OCI-LY7 (cell line): Measurements from ENCODE around the gene ISM2. TPM values are rescaled to one million over a fixed set of nuclear protein-coding genes. Genes with fewer than 3 reads are reported as not detected.

Experiments
- BruUV-seq: library from RNA; stranded (reverse); fragments of 400-500 nt; replicated peaks from 2 replicates; lab custom pipeline; 2021; lab: Mats Ljungman, UMichigan
- CTCF ChIA-PET: fragments of 300-600 bp; sonication (Branson Sonifier 250); formaldehyde crosslinking; loops from one replicate; lab custom pipeline; 2022; ENCODE audit warnings: antibody characterized with exemption; ENCODE audit not compliant: unreplicated experiment; lab: Charles Lee
- POLR2A ChIA-PET: fragments of 300-600 bp; sonication (Branson Sonifier 250); formaldehyde crosslinking; loops from one replicate; lab custom pipeline; 2022; ENCODE audit warnings: antibody characterized with exemption; lab: Charles Lee
- DNase-seq: peaks from one replicate; pipeline ENCODE4 v3.0.0-alpha.2; 2015; ENCODE audit warnings: low spot score
- H2AFZ ChIP-seq: fragments of 200-600 bp; sonication (generic), shearing (Covaris generic); 2 replicates; pipeline ENCODE4 v1.6.1; 2014; ENCODE audit warnings: mild to moderate bottlenecking, antibody characterized with exemption, low read length, moderate library complexity
- H3K27ac ChIP-seq: fragments of 200-600 bp; sonication (generic); 2 replicates; pipeline ENCODE4 v1.5.1; 2014; ENCODE audit warnings: mixed run types, low read depth, mild to moderate bottlenecking, moderate library complexity, low read length, inconsistent platforms; ENCODE audit not compliant: poor library complexity, severe bottlenecking
- H3K36me3 ChIP-seq: fragments of 200-600 bp; sonication (generic); 2 replicates; pipeline ENCODE4 v1.6.1; 2014; ENCODE audit warnings: mild to moderate bottlenecking, antibody characterized with exemption, low read length, moderate library complexity, mixed read lengths; ENCODE audit not compliant: insufficient read depth
- H3K4me1 ChIP-seq: fragments of 200-600 bp; sonication (generic); 2 replicates; pipeline ENCODE4 v1.5.1; 2014; ENCODE audit warnings: mild to moderate bottlenecking, low read length; ENCODE audit not compliant: insufficient read depth, poor library complexity, severe bottlenecking
- H3K4me2 ChIP-seq: fragments of 200-600 bp; sonication (generic); 2 replicates; pipeline ENCODE4 v1.6.1; 2014; ENCODE audit warnings: mild to moderate bottlenecking, low read length
- H3K4me3 ChIP-seq: fragments of 200-600 bp; sonication (generic); 2 replicates; pipeline ENCODE4 v1.5.1; 2014; ENCODE audit warnings: mild to moderate bottlenecking, low read depth, low read length; ENCODE audit not compliant: poor library complexity, severe bottlenecking
- H3K79me2 ChIP-seq: fragments of 200-600 bp; sonication (generic); 2 replicates; pipeline ENCODE4 v1.6.1; 2016; ENCODE audit warnings: low read depth, mild to moderate bottlenecking, low read length, moderate library complexity, mixed read lengths; ENCODE audit not compliant: insufficient read depth
- H3K9me2 ChIP-seq: fragments of 200-600 bp; sonication (generic); 2 replicates; pipeline ENCODE4 v1.6.1; 2016; ENCODE audit warnings: mild to moderate bottlenecking, low read length, mixed read lengths; ENCODE audit not compliant: insufficient read depth
- H3K9me3 ChIP-seq: fragments of 200-600 bp; sonication (generic); 2 replicates; pipeline ENCODE4 v1.6.1; 2014; ENCODE audit warnings: mild to moderate bottlenecking, mixed run types, low read length, mixed read lengths
- H4K20me1 ChIP-seq: fragments of 200-600 bp; sonication (generic); 2 replicates; pipeline ENCODE4 v1.6.1; 2014; ENCODE audit warnings: mild to moderate bottlenecking, antibody characterized with exemption, low read length, moderate library complexity, mixed read lengths; ENCODE audit not compliant: insufficient read depth
- EZH2phosphoT487 ChIP-seq: fragments of 200-600 bp; sonication (generic); IDR thresholded peaks from 2 replicates; pipeline ENCODE4 v1.6.1; 2018; ENCODE audit warnings: low read depth, borderline replicate concordance, mild to moderate bottlenecking, mixed run types, antibody characterized with exemption, low read length, moderate library complexity, mixed read lengths
- intact Hi-C: fragments of 100-400 bp; cut with micrococcal nuclease; formaldehyde crosslinking; loops from one replicate; pipeline ENCODE4 v1.10.0; 2022; ENCODE audit not compliant: unreplicated experiment
- total RNA-seq, 2 experiments: library from RNA; depleted of rRNA in 1 of 2; stranded (reverse); fragments of >200 nt in 1 of 2; shearing (Covaris generic) in 1 of 2; gene quantifications; 2 replicates each; pipeline ENCODE4 v1.2.3, GENCODE V29; 2014 to 2022
- TF ChIP-seq, protein P1 (sequence below): fragments of 200-600 bp; sonication (generic); conservative IDR thresholded peaks from 2 replicates; pipeline ENCODE4 v1.5.1; 2014; ENCODE audit warnings: mild to moderate bottlenecking, antibody characterized with exemption, low read length, moderate library complexity, mixed read lengths

ISM2 gene
- total RNA-seq, 2 experiments from 2014 or later, result not detected

- TF ChIP-seq, protein P1, sequence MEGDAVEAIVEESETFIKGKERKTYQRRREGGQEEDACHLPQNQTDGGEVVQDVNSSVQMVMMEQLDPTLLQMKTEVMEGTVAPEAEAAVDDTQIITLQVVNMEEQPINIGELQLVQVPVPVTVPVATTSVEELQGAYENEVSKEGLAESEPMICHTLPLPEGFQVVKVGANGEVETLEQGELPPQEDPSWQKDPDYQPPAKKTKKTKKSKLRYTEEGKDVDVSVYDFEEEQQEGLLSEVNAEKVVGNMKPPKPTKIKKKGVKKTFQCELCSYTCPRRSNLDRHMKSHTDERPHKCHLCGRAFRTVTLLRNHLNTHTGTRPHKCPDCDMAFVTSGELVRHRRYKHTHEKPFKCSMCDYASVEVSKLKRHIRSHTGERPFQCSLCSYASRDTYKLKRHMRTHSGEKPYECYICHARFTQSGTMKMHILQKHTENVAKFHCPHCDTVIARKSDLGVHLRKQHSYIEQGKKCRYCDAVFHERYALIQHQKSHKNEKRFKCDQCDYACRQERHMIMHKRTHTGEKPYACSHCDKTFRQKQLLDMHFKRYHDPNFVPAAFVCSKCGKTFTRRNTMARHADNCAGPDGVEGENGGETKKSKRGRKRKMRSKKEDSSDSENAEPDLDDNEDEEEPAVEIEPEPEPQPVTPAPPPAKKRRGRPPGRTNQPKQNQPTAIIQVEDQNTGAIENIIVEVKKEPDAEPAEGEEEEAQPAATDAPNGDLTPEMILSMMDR, result no peak
- TF ChIP-seq EZH2phosphoT487, result no peak
- H2AFZ ChIP-seq, result no peak overlapping the region
- no peaks in the 10 kb centered on the region for H4K20me1 ChIP-seq
- H3K36me3 ChIP-seq, result peaks cover 59% of the 10 kb centered on the region
- H3K4me1 ChIP-seq, result no peaks in the 10 kb centered on the region
- DNase-seq, result no peak
- H3K9me3 ChIP-seq, result no peaks in the 10 kb centered on the region
- H3K27ac ChIP-seq, result no peak overlapping the region
- POLR2A ChIA-PET, result interaction anchor here (0.6 kb wide), 1 partner anchor 9 kb away, joined by 3 read pairs; no protein-coding TSS in a partner anchor
- CTCF ChIA-PET, result no interaction called here
- no peaks in the 10 kb centered on the region for H3K79me2 ChIP-seq
- no TSS peak for BruUV-seq
- intact Hi-C loops, result no loop called here
- no peak overlapping the region for H3K4me2 ChIP-seq
- no peaks in the 10 kb centered on the region for H3K9me2 ChIP-seq
- H3K4me3 ChIP-seq, result no peak overlapping the region
These were observed 9.6 kb upstream of the ISM2 start for GRCh38 chr14:77508249-77508648.

DNA sequence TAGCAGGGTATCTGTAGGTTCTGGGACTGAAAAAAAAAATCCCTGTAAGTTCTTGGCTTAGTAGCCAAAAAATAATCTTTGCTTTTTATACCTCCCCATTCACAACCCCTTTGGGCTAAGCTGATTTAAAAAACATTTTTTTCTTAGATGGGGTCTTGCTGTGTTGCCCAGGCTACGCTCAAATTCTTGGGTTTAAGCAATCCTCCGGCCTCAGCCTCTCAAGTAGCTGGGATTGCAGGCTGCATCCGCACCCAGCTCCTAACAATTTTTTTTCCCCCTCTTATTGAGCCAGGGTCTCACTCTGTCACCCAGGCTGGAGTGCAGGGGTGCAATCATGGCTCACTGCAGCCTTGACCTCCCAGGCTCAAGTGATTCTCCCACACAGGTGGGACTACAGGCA is 9.1 kb upstream of the ISM2 start:
- DNase-seq, result no peak

DNA sequence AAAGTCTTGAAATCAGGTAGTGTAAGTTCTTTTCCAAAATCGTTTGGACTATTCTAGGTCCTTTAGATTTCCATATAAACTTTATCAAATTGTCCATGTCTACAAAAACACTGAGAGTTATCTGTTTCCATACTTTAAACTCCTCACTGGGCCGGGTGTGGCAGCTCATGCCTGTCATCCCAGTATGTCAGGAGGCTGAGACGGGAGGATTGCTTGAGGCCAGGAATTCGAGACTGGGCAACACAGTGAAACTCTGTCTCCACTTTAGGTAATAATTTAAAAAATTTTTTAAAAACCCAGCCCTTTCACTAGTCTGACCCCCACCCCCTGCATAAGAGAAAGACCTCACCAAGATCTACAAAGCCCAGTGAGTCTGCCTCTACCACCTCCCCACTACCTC is 6.4 kb upstream of the ISM2 start:
- H3K4me1 ChIP-seq, result no peaks in the 10 kb centered on the region
- no peak for TF ChIP-seq EZH2phosphoT487
- TF ChIP-seq, protein P1, result no peak
- no peaks in the 10 kb centered on the region for H3K79me2 ChIP-seq
- no peaks in the 10 kb centered on the region for H4K20me1 ChIP-seq
- no peak overlapping the region for H3K4me2 ChIP-seq
- no peak overlapping the region for H2AFZ ChIP-seq
- H3K9me3 ChIP-seq, result no peaks in the 10 kb centered on the region
- no peak overlapping the region for H3K27ac ChIP-seq
- no peak overlapping the region for H3K4me3 ChIP-seq
- BruUV-seq, result no TSS peak
- ChIA-PET CTCF (no interaction called here), POLR2A (no interaction called here)
- peaks cover 36% of the 10 kb centered on the region for H3K36me3 ChIP-seq
- DNase-seq, result no peak
- no peaks in the 10 kb centered on the region for H3K9me2 ChIP-seq
- intact Hi-C loops, result no loop called here

More for the DNA sequence above, 9.1 kb upstream of the ISM2 start:
- Histone ChIP-seq H4K20me1 (no peaks in the 10 kb centered on the region), H3K27ac (no peak overlapping the region), H3K79me2 (no peaks in the 10 kb centered on the region), H3K36me3 (peaks cover 59% of the 10 kb centered on the region), H3K4me3 (no peak overlapping the region), H3K9me2 (no peaks in the 10 kb centered on the region), H3K4me1 (no peaks in the 10 kb centered on the region), H3K9me3 (no peaks in the 10 kb centered on the region), H3K4me2 (no peak overlapping the region), H2AFZ (no peak overlapping the region)
- ChIA-PET POLR2A (no interaction called here), CTCF (no interaction called here)
- intact Hi-C loops, result no loop called here
- no peak for TF ChIP-seq EZH2phosphoT487
- TF ChIP-seq, protein P1, result no peak
- no TSS peak for BruUV-seq
